ENCODE measurements around the gene CAMK1G. TPM values are rescaled to one million over a fixed set of nuclear protein-coding genes. Genes with fewer than 3 reads are reported as not detected.

The CAMK1G gene
- total RNA-seq, 1 experiment from 2014 or later, result not detected

GRCh38 chr1:209627732-209628196, 44.2 kb downstream of the CAMK1G start:
- Mint-ChIP-seq H3K27ac (ENCODE audit: low read depth, unreplicated experiment) (peak overlapping the region; percentile 11), H3K27me3 (ENCODE audit: insufficient read depth, unreplicated experiment) (no peaks in the 10 kb centered on the region), H3K4me3 (ENCODE audit: unreplicated experiment) (no peak overlapping the region), H3K36me3 (ENCODE audit: insufficient read depth, unreplicated experiment) (peaks cover 100% of the 10 kb centered on the region), H3K9me3 (ENCODE audit: unreplicated experiment) (no peaks in the 10 kb centered on the region), H3K4me1 (ENCODE audit: insufficient read depth, unreplicated experiment) (peaks cover 40% of the 10 kb centered on the region)
- no TSS peak for BruUV-seq (replicated peaks)
- ChIA-PET POLR2A (interaction anchor here (1.2 to 5.9 kb wide), 3 partner anchors 10 to 60 kb away, joined by 3 to 52 read pairs (median 7); no protein-coding TSS in a partner anchor), CTCF (interaction anchor here (0.7 to 10.9 kb wide), 31 partner anchors 9 to 202 kb away, joined by 3 to 140 read pairs (median 5); no protein-coding TSS in a partner anchor)
- DNase-seq (ENCODE audit: unreplicated experiment), result peak; percentile 84
- TF ChIP-seq CTCF (IDR thresholded peaks at IDR 0.05; ENCODE audit: unreplicated experiment), result peak; percentile 99
- intact Hi-C loops (cut with micrococcal nuclease), result loop anchor here (1.0 to 2.0 kb wide), 2 partner anchors 25 to 51 kb away; no protein-coding TSS in a partner anchor

GRCh38 chr1:209628618-209629299, 45.2 kb downstream of the CAMK1G start:
- no peak for DNase-seq (ENCODE audit: unreplicated experiment)
- H3K27me3 Mint-ChIP-seq (ENCODE audit: insufficient read depth, unreplicated experiment), result no peaks in the 10 kb centered on the region
- peaks cover 36% of the 10 kb centered on the region for H3K4me1 Mint-ChIP-seq (ENCODE audit: insufficient read depth, unreplicated experiment)
- peaks cover 100% of the 10 kb centered on the region for H3K36me3 Mint-ChIP-seq (ENCODE audit: insufficient read depth, unreplicated experiment)
- intact Hi-C loops (cut with micrococcal nuclease), result no loop called here
- ChIA-PET POLR2A (interaction anchor here (1.1 to 5.9 kb wide), 9 partner anchors 10 to 61 kb away, joined by 3 to 52 read pairs (median 3); no protein-coding TSS in a partner anchor), CTCF (interaction anchor here (0.7 to 10.9 kb wide), 16 partner anchors 10 to 169 kb away, joined by 3 to 140 read pairs (median 7); partner anchors contain the start of gene LAMB3)
- no peak overlapping the region for H3K4me3 Mint-ChIP-seq (ENCODE audit: unreplicated experiment)
- no peak for TF ChIP-seq CTCF (IDR thresholded peaks at IDR 0.05; ENCODE audit: unreplicated experiment)
- H3K9me3 Mint-ChIP-seq (ENCODE audit: unreplicated experiment), result no peaks in the 10 kb centered on the region
- BruUV-seq (replicated peaks), result TSS peak; percentile 11
- H3K27ac Mint-ChIP-seq (ENCODE audit: low read depth, unreplicated experiment), result no peak overlapping the region

- POLR2A ChIA-PET, result interaction anchor here (0.6 to 5.9 kb wide), 14 partner anchors 9 to 1227 kb away, joined by 3 to 52 read pairs (median 4); partner anchors contain the start of gene LAMB3
- CTCF ChIA-PET, result interaction anchor here (0.5 to 10.9 kb wide), 21 partner anchors 11 to 730 kb away, joined by 3 to 140 read pairs (median 5); partner anchors contain the start of gene LAMB3
- H3K4me1 Mint-ChIP-seq (ENCODE audit: insufficient read depth, unreplicated experiment), result peaks cover 29% of the 10 kb centered on the region
- no peaks in the 10 kb centered on the region for H3K9me3 Mint-ChIP-seq (ENCODE audit: unreplicated experiment)
- no peaks in the 10 kb centered on the region for H3K27me3 Mint-ChIP-seq (ENCODE audit: insufficient read depth, unreplicated experiment)
- intact Hi-C loops (cut with micrococcal nuclease), result no loop called here
- no peak for DNase-seq (ENCODE audit: unreplicated experiment)
- no TSS peak for BruUV-seq (replicated peaks)
- no peak for TF ChIP-seq CTCF (IDR thresholded peaks at IDR 0.05; ENCODE audit: unreplicated experiment)
- no peak overlapping the region for H3K4me3 Mint-ChIP-seq (ENCODE audit: unreplicated experiment)
- peaks cover 100% of the 10 kb centered on the region for H3K36me3 Mint-ChIP-seq (ENCODE audit: insufficient read depth, unreplicated experiment)
- no peak overlapping the region for H3K27ac Mint-ChIP-seq (ENCODE audit: low read depth, unreplicated experiment)
These were observed 46.3 kb downstream of the CAMK1G start for GRCh38 chr1:209629621-209630382.
